Measurements from ENCODE around the gene POTEB2.
"Not testable (repeated sequence)": the region's sequence is repeated elsewhere in the genome, so short reads cannot be mapped to it uniquely, and the experiment has no call there.

The POTEB2 gene

DNA sequence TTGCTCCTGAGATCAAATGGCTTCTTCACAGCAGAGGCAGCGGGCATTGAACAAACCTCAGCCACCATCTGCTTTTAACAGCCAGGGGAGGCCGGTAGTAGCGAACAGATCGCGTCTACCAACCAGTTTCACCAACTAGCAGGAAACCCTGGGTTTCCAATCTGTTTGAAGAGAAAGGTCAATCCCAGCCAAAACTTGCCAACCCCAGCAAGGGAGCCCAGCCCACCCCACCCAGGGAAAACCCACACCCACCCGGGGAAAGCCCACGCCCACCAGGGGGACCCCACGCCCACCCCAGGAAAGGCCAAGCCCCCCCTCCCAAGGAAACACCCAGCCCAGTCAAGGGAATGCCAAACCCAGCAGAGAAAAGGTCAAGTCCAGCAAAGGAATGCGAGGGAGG lies at the start of gene POTEB2:
Gene POTEB2 (minus strand): TSS at position 101 of the 400 bp plus-strand sequence. CDS start 33 bp downstream, at position 68.
- not testable (repeated sequence) for DNase-seq

GRCh38 chr15:20879916-20880315 lies 13.8 kb upstream of the POTEB2 start:
- DNase-seq: not testable (repeated sequence)

DNA sequence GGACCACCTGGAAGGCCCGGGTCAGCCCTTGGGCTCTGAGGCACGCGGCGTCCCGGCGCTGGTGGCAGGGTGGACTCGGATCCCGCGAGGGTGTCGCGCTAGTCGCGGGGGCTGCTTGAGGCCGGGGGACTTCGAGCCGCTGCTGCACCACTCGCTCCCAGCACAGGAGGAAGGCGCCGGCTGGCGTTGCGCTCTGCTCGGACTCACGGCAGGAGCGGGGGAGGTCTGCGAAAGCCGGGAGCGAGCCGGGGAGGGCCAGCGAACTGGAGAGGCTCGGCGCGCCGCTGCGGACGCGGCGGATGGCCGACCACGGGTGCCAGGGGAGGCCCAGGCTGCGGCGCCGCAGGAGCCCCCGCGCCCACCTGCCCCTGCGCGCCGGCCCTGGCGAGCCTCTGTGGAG lies 12.3 kb upstream of the POTEB2 start:
- not testable (repeated sequence) for DNase-seq

DNA sequence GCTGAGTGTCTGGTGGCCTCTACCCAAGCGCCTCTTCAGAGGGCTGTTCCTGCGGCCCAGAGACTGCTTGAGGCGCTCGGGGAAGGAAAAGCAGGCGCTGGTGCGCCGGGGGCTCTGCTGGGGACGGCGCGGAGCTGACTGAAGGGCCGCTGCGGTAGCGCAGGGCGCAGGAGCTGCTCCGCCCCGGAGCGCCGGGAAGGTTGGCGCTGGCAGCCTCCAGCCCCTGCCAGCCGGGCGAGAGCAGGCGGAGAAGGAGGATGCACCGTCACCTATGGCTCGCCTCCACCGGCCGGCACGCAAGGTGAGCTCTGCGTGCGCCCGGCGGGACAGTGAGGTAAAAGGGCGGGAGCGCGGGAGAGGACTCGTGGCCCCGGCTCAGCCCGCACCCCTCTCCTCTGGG lies 11.7 kb upstream of the POTEB2 start:
- not testable (repeated sequence) for DNase-seq

All from activated effector memory CD4-positive, alpha-beta T cell treated with anti-CD3 and anti-CD28 coated beads, Interleukin-2, amount 50 U/mL, for 16 hours (primary cell).